Measurements from ENCODE around the gene FAM43B.

DNA sequence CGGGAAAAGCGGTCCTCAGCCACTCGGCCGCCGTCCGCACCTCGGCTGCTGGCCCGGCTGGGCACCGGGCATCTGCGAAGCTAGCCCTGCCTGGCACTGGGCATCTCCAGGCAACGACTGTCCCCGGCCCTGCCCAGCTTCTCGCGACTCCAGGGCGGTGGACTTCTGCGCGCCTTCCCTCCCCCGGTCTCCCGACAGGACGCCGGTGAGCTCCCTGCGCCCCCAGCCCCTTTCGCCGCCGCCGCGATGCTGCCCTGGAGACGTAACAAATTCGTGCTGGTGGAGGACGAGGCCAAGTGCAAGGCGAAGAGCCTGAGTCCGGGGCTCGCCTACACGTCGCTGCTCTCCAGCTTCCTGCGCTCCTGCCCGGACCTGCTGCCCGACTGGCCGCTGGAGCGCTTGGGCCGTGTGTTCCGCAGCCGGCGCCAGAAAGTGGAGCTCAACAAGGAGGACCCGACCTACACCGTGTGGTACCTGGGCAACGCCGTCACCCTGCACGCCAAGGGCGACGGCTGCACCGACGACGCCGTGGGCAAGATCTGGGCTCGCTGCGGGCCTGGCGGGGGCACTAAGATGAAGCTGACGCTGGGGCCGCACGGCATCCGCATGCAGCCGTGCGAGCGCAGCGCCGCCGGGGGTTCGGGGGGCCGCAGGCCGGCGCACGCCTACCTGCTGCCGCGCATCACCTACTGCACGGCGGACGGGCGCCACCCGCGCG is 514 bp downstream of the FAM43B start:
- TF ChIP-seq, protein P1, sequence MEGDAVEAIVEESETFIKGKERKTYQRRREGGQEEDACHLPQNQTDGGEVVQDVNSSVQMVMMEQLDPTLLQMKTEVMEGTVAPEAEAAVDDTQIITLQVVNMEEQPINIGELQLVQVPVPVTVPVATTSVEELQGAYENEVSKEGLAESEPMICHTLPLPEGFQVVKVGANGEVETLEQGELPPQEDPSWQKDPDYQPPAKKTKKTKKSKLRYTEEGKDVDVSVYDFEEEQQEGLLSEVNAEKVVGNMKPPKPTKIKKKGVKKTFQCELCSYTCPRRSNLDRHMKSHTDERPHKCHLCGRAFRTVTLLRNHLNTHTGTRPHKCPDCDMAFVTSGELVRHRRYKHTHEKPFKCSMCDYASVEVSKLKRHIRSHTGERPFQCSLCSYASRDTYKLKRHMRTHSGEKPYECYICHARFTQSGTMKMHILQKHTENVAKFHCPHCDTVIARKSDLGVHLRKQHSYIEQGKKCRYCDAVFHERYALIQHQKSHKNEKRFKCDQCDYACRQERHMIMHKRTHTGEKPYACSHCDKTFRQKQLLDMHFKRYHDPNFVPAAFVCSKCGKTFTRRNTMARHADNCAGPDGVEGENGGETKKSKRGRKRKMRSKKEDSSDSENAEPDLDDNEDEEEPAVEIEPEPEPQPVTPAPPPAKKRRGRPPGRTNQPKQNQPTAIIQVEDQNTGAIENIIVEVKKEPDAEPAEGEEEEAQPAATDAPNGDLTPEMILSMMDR (IDR thresholded peaks at IDR 0.05; ENCODE audit: low read length) = no peak
- no peak for TF ChIP-seq EZH2phosphoT487 (IDR thresholded peaks at IDR 0.05; ENCODE audit: low read length)

All from MM.1S (cell line).